Parathyroid adenoma (tissue), 2 donors: Measurements from ENCODE around the gene LAMB4.

Source experiments
- H2AFZ ChIP-seq: fragments of 300-600 bp; sonication (generic); one replicate; pipeline ENCODE4 v1.7.0; 2017; ENCODE audit warnings: antibody characterized with exemption, mild to moderate bottlenecking
- H3K27ac ChIP-seq: fragments of 300-600 bp; sonication (generic); one replicate; pipeline ENCODE4 v1.7.0; 2017
- H3K27me3 ChIP-seq: fragments of 300-600 bp; sonication (generic); one replicate; pipeline ENCODE4 v1.7.0; 2017; ENCODE audit warnings: low read length; ENCODE audit not compliant: control insufficient read depth, insufficient read depth
- H3K36me3 ChIP-seq: fragments of 300-600 bp; sonication (generic); one replicate; pipeline ENCODE4 v1.7.0; 2017; ENCODE audit warnings: low read length; ENCODE audit not compliant: control insufficient read depth, insufficient read depth
- H3K4me1 ChIP-seq: fragments of 300-600 bp; sonication (generic); one replicate; pipeline ENCODE4 v1.7.0; 2017; ENCODE audit warnings: control low read depth
- H3K4me2 ChIP-seq: fragments of 300-600 bp; sonication (generic); one replicate; pipeline ENCODE4 v1.7.0; 2017; ENCODE audit warnings: low read length
- H3K4me3 ChIP-seq: fragments of 300-600 bp; sonication (generic); one replicate; pipeline ENCODE4 v1.7.0; 2017; ENCODE audit warnings: low read depth, low read length
- H3K79me2 ChIP-seq: fragments of 300-600 bp; sonication (generic); one replicate; pipeline ENCODE4 v1.7.0; 2017; ENCODE audit warnings: control low read depth
- H3K9ac ChIP-seq: fragments of 300-600 bp; sonication (generic); one replicate; pipeline ENCODE4 v1.7.0; 2017; ENCODE audit warnings: mild to moderate bottlenecking
- H3K9me3 ChIP-seq: fragments of 300-600 bp; sonication (generic); one replicate; pipeline ENCODE4 v1.7.0; 2017; ENCODE audit warnings: low read length; ENCODE audit not compliant: control insufficient read depth
- TF ChIP-seq, protein P1 (sequence below): fragments of 300-600 bp; sonication (generic); IDR thresholded peaks from one replicate; pipeline ENCODE4 v1.7.0; 2017; ENCODE audit warnings: antibody characterized with exemption, mild to moderate bottlenecking
- donor health status: primary hyperparathyroidism.

Gene LAMB4

DNA sequence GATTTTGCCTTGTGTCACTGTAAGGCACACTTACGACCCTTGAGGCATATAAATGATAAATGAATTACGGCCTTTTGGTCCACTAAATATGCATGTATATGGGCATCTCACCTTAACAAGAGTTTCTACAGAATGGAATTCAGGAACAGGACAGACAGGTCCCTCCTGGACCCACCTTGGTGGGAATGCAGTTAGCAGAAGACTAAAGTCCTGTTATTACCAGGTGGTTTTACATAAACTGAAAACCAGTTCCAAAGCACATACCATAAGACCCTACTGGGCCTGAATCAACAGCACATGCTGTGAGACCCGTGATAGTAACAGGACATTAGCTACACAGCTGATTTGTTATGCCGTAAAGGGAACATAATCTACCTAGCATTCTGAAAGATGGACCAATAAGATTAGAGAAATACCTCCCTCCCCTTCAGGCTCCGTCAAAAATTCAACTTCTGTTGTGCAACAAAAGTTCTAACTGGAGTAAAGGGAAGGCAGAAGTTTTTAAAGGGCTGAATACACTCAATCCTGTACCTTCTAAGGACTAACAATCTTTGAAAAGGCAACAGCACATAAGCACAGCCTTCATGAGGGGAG, 151.2 kb downstream of the LAMB4 start:
- Histone ChIP-seq H3K4me2 (no peak overlapping the region), H3K79me2 (no peaks in the 10 kb centered on the region), H2AFZ (no peak overlapping the region), H3K9me3 (no peaks in the 10 kb centered on the region), H3K36me3 (no peaks in the 10 kb centered on the region), H3K27me3 (no peaks in the 10 kb centered on the region), H3K27ac (no peak overlapping the region), H3K4me3 (no peak overlapping the region), H3K4me1 (no peaks in the 10 kb centered on the region), H3K9ac (no peak overlapping the region)
- TF ChIP-seq, protein P1, sequence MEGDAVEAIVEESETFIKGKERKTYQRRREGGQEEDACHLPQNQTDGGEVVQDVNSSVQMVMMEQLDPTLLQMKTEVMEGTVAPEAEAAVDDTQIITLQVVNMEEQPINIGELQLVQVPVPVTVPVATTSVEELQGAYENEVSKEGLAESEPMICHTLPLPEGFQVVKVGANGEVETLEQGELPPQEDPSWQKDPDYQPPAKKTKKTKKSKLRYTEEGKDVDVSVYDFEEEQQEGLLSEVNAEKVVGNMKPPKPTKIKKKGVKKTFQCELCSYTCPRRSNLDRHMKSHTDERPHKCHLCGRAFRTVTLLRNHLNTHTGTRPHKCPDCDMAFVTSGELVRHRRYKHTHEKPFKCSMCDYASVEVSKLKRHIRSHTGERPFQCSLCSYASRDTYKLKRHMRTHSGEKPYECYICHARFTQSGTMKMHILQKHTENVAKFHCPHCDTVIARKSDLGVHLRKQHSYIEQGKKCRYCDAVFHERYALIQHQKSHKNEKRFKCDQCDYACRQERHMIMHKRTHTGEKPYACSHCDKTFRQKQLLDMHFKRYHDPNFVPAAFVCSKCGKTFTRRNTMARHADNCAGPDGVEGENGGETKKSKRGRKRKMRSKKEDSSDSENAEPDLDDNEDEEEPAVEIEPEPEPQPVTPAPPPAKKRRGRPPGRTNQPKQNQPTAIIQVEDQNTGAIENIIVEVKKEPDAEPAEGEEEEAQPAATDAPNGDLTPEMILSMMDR = no peak

DNA sequence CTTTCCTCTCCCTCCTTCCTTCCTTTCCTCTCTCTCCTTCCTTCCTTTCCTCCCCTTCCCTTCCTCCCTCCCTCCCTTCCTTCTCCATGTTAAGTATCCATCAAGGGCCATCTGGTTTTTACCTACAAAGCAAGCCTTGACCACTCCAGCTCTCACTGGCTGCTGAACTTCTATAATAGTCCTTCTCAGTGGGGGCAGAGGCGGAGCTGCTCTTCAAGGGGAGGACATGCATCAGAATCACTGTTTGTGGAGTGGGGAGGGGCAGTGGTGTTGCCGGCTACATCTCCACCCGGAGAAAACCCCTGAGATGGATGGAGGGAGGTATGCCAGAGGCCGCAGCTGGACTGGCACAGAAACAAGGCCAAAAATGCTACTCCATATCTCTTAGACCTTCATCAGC, 153.1 kb downstream of the LAMB4 start:
- Histone ChIP-seq H3K79me2 (no peaks in the 10 kb centered on the region), H3K4me3 (no peak overlapping the region), H3K36me3 (no peaks in the 10 kb centered on the region), H2AFZ (no peak overlapping the region), H3K4me1 (no peaks in the 10 kb centered on the region), H3K27me3 (no peaks in the 10 kb centered on the region), H3K4me2 (no peak overlapping the region), H3K27ac (no peak overlapping the region), H3K9ac (no peak overlapping the region), H3K9me3 (no peaks in the 10 kb centered on the region)
- TF ChIP-seq, protein P1 = no peak

DNA sequence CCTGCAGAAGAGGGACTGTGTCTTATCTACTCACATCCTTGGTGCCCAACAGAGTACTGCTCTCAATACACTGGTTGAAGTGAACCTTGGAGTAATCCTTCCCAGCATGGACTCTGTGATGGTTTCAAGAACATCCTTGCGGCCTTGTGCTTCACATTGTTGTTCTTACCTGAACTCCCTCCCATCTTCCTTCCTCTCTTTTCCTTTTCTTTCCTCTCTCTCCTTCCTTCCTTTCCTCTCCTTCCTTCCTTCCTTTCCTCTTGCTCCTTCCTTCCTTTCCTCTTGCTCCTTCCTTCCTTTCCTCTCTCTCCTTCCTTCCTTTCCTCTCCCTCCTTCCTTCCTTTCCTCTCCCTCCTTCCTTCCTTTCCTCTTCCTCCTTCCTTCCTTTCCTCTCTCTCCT, 153.5 kb downstream of the LAMB4 start:
- Histone ChIP-seq H3K9me3 (no peaks in the 10 kb centered on the region), H3K9ac (no peak overlapping the region), H3K27ac (no peak overlapping the region), H3K4me2 (no peak overlapping the region), H3K79me2 (no peaks in the 10 kb centered on the region), H3K36me3 (no peaks in the 10 kb centered on the region), H3K27me3 (no peaks in the 10 kb centered on the region), H3K4me3 (no peak overlapping the region), H2AFZ (no peak overlapping the region), H3K4me1 (no peaks in the 10 kb centered on the region)
- TF ChIP-seq, protein P1 = no peak

DNA sequence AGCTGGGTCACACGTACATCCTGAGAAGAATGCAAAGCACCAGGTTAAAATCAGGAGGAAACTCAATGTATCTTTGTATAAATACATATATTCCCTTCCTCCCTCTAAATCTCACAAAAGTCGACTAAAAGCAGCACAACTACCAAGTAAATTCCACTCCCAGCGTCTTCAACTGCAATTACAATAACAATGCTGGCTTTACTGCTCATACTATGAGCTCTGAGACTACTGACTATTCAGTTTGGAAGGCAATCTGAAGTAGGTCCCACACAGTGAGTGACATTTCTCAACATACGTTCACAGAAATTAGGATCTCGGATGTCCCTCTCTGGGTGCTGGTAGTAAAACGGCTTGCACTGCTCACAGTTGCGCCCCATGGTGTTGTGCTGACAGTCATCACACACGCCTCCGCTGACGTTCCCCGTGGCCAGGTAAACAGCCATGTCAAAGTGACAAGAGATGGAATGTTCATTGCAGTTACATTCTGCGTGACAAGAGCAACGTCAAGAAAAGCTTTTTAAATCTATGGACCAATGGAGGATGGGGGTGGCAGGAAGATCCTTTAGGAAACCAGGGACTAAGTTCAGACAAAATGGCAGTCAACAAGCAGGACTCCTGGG, 154.7 kb downstream of the LAMB4 start:
- no peak overlapping the region for H3K4me3 ChIP-seq
- H3K4me1 ChIP-seq = no peaks in the 10 kb centered on the region
- no peak overlapping the region for H3K27ac ChIP-seq
- no peak overlapping the region for H2AFZ ChIP-seq
- H3K27me3 ChIP-seq = no peaks in the 10 kb centered on the region
- H3K79me2 ChIP-seq = no peaks in the 10 kb centered on the region
- no peak overlapping the region for H3K4me2 ChIP-seq
- H3K9ac ChIP-seq = no peak overlapping the region
- H3K36me3 ChIP-seq = no peaks in the 10 kb centered on the region
- TF ChIP-seq, protein P1 = no peak
- H3K9me3 ChIP-seq = no peaks in the 10 kb centered on the region

GRCh38 chr7:107973861-107974260, 156.3 kb downstream of the LAMB4 start:
- TF ChIP-seq, protein P1 = no peak
- H3K27me3 ChIP-seq = no peaks in the 10 kb centered on the region
- H3K4me1 ChIP-seq = no peaks in the 10 kb centered on the region
- H3K79me2 ChIP-seq = no peaks in the 10 kb centered on the region
- H3K9ac ChIP-seq = no peak overlapping the region
- H3K4me2 ChIP-seq = no peak overlapping the region
- no peak overlapping the region for H2AFZ ChIP-seq
- no peaks in the 10 kb centered on the region for H3K9me3 ChIP-seq
- no peaks in the 10 kb centered on the region for H3K36me3 ChIP-seq
- H3K27ac ChIP-seq = no peak overlapping the region
- no peak overlapping the region for H3K4me3 ChIP-seq
